ELR (cell line): Measurements from ENCODE around the gene WWTR1.

ENCODE experiments used
- DNase-seq: peaks from one replicate; pipeline ENCODE4 v3.0.0-alpha.2; 2015; ENCODE audit warnings: low read depth

WWTR1 gene

GRCh38 chr3:149654188-149654601 lies 3.6 kb downstream of the WWTR1 start:
- DNase-seq, result peak; percentile 82

- DNase-seq, result no peak
Observed at GRCh38 chr3:149653564-149653963, 4.3 kb downstream of the WWTR1 start.

GRCh38 chr3:149653136-149653535 lies 4.7 kb downstream of the WWTR1 start:
- DNase-seq, result no peak

GRCh38 chr3:149650828-149651227 lies 7.0 kb downstream of the WWTR1 start:
- DNase-seq, result no peak

GRCh38 chr3:149648525-149648924 lies 9.3 kb downstream of the WWTR1 start:
- no peak for DNase-seq

- no peak for DNase-seq
Observed at GRCh38 chr3:149647812-149648211, 10.0 kb downstream of the WWTR1 start.

- no peak for DNase-seq
Observed at GRCh38 chr3:149647285-149647684, 10.5 kb downstream of the WWTR1 start.

- DNase-seq, result peak; percentile 91
Observed at GRCh38 chr3:149646181-149646766, 11.6 kb downstream of the WWTR1 start.

- no peak for DNase-seq
Observed at GRCh38 chr3:149643963-149644362, 13.9 kb downstream of the WWTR1 start.

- DNase-seq, result no peak
Observed at GRCh38 chr3:149643482-149643798, 14.4 kb downstream of the WWTR1 start.

GRCh38 chr3:149640976-149641728 lies 16.7 kb downstream of the WWTR1 start:
- no peak for DNase-seq

GRCh38 chr3:149639093-149639486 lies 18.7 kb downstream of the WWTR1 start:
- DNase-seq, result no peak

GRCh38 chr3:149638228-149639092 lies 19.4 kb downstream of the WWTR1 start:
- peak; percentile 67 for DNase-seq

- DNase-seq, result no peak
Observed at GRCh38 chr3:149635396-149635795, 22.4 kb downstream of the WWTR1 start.

GRCh38 chr3:149634573-149634972 lies 23.3 kb downstream of the WWTR1 start:
- DNase-seq, result no peak

GRCh38 chr3:149634072-149634471 lies 23.8 kb downstream of the WWTR1 start:
- no peak for DNase-seq

- no peak for DNase-seq
Observed at GRCh38 chr3:149632225-149632624, 25.6 kb downstream of the WWTR1 start.

- DNase-seq, result no peak
Observed at GRCh38 chr3:149630806-149631205, 27.0 kb downstream of the WWTR1 start.

- no peak for DNase-seq
Observed at GRCh38 chr3:149628957-149629670, 28.7 kb downstream of the WWTR1 start.

- DNase-seq, result no peak
Observed at GRCh38 chr3:149626671-149627070, 31.2 kb downstream of the WWTR1 start.

- DNase-seq, result peak; percentile 59
Observed at GRCh38 chr3:149625795-149626194, 32.0 kb downstream of the WWTR1 start.

GRCh38 chr3:149623824-149624223 lies 34.0 kb downstream of the WWTR1 start:
- DNase-seq, result no peak
